ENCODE data around the gene OR5AU1. TPM values are rescaled to one million over a fixed set of nuclear protein-coding genes. Genes with fewer than 3 reads are reported as not detected.

The OR5AU1 gene
- total and polyA plus RNA-seq, 3 donors from 2014 or later: 0.43 TPM; not detected in 2

Small RNAs within 50 kb of the gene (small RNA-seq; reads per million reads assigned to genes)
- 0 reads per million in 2 donors for gene RNU6-252P

Other genes starting within 250 kb of the OR5AU1 start
- not detected for gene RNASE2, start 200.6 kb downstream of the OR5AU1 start, total RNA-seq
- 0.65 TPM for gene RNASE2, start 200.6 kb downstream of the OR5AU1 start, polyA plus RNA-seq (ENCODE audit: insufficient read depth, low read depth, low replicate concordance)
- 10 to 100 TPM; 93.2 to 93.4 TPM for gene METTL17, start 166.1 kb downstream of the OR5AU1 start, total RNA-seq
- gene METTL17, start 166.1 kb downstream of the OR5AU1 start, polyA plus RNA-seq (ENCODE audit: insufficient read depth, low read depth, low replicate concordance): 68.9 TPM
- gene SLC39A2, start 156.8 kb downstream of the OR5AU1 start, total RNA-seq: under 1 TPM; 0.24 to 0.31 TPM
- gene SLC39A2, start 156.8 kb downstream of the OR5AU1 start, polyA plus RNA-seq (ENCODE audit: insufficient read depth, low read depth, low replicate concordance): not detected
- gene NDRG2, start 131.0 kb downstream of the OR5AU1 start, total RNA-seq: 100 to 1,000 TPM in 1 of 2 donors, 10 to 100 TPM in 1; 98.4 to 106 TPM
- gene NDRG2, start 131.0 kb downstream of the OR5AU1 start, polyA plus RNA-seq (ENCODE audit: insufficient read depth, low read depth, low replicate concordance): 85.6 TPM
- gene TPPP2, start 125.8 kb downstream of the OR5AU1 start, total RNA-seq: 100 to 1,000 TPM in 1 of 2 donors, 10 to 100 TPM in 1; 94.3 to 201 TPM
- 490 TPM for gene TPPP2, start 125.8 kb downstream of the OR5AU1 start, polyA plus RNA-seq (ENCODE audit: insufficient read depth, low read depth, low replicate concordance)
- not detected for gene RNASE13, start 121.3 kb downstream of the OR5AU1 start, total RNA-seq
- gene RNASE13, start 121.3 kb downstream of the OR5AU1 start, polyA plus RNA-seq (ENCODE audit: insufficient read depth, low read depth, low replicate concordance): not detected
- under 1 TPM; 0.43 to 0.55 TPM for gene RNASE7, start 113.7 kb downstream of the OR5AU1 start, total RNA-seq
- 0.24 TPM for gene RNASE7, start 113.7 kb downstream of the OR5AU1 start, polyA plus RNA-seq (ENCODE audit: insufficient read depth, low read depth, low replicate concordance)
- not detected for gene RNASE8, start 98.2 kb downstream of the OR5AU1 start, total RNA-seq
- not detected for gene RNASE8, start 98.2 kb downstream of the OR5AU1 start, polyA plus RNA-seq (ENCODE audit: insufficient read depth, low read depth, low replicate concordance)
- gene ARHGEF40, start 85.8 kb downstream of the OR5AU1 start, total RNA-seq: 10 to 100 TPM; 30.5 to 36.9 TPM
- gene ARHGEF40, start 85.8 kb downstream of the OR5AU1 start, polyA plus RNA-seq (ENCODE audit: insufficient read depth, low read depth, low replicate concordance): 22.0 TPM
- 10 to 100 TPM; 42.8 to 64.8 TPM for gene ZNF219, start 57.4 kb downstream of the OR5AU1 start, total RNA-seq
- 17.7 TPM for gene ZNF219, start 57.4 kb downstream of the OR5AU1 start, polyA plus RNA-seq (ENCODE audit: insufficient read depth, low read depth, low replicate concordance)
- under 1 TPM in 1 of 2 donors, not detected in 1; 0.50 TPM for gene TMEM253, start 55.0 kb downstream of the OR5AU1 start, total RNA-seq
- gene TMEM253, start 55.0 kb downstream of the OR5AU1 start, polyA plus RNA-seq (ENCODE audit: insufficient read depth, low read depth, low replicate concordance): 0.65 TPM
- 100 to 1,000 TPM; 317 to 399 TPM for gene HNRNPC, start 113.4 kb upstream of the OR5AU1 start, total RNA-seq
- gene HNRNPC, start 113.4 kb upstream of the OR5AU1 start, polyA plus RNA-seq (ENCODE audit: insufficient read depth, low read depth, low replicate concordance): 443 TPM
- gene RPGRIP1, start 124.0 kb upstream of the OR5AU1 start, total RNA-seq: 10 to 100 TPM; 35.7 to 38.9 TPM
- gene RPGRIP1, start 124.0 kb upstream of the OR5AU1 start, polyA plus RNA-seq (ENCODE audit: insufficient read depth, low read depth, low replicate concordance): 110 TPM
- 100 to 1,000 TPM; 104 to 112 TPM for gene SUPT16H, start 228.0 kb upstream of the OR5AU1 start, total RNA-seq
- 99.5 TPM for gene SUPT16H, start 228.0 kb upstream of the OR5AU1 start, polyA plus RNA-seq (ENCODE audit: insufficient read depth, low read depth, low replicate concordance)